ENCODE data around the gene CNTLN. TPM values are rescaled to one million over a fixed set of nuclear protein-coding genes. Genes with fewer than 3 reads are reported as not detected.

Gene CNTLN
- total and polyA plus RNA-seq, 2 donors = 2.9 to 6.4 TPM

GRCh38 chr9:17401858-17402257 lies 267.0 kb downstream of the CNTLN start:
- Histone ChIP-seq H3K36me3 (ENCODE audit: control insufficient read depth in 2 of 2, insufficient read depth in 2 of 2, low read length in 1 of 2) (no peaks in the 10 kb centered on the region), H3K4me1 (ENCODE audit: control insufficient read depth in 2 of 2, insufficient read depth in 2 of 2, low read length in 2 of 2) (no peaks in the 10 kb centered on the region), H3K9me3 (ENCODE audit: control insufficient read depth in 2 of 2, insufficient read depth in 1 of 2, low read length in 1 of 2) (no peaks in the 10 kb centered on the region), H3K4me3 (ENCODE audit: low read length in 2 of 2) (no peak overlapping the region), H3K27me3 (ENCODE audit: control insufficient read depth in 2 of 2, insufficient read depth in 1 of 2, low read length in 1 of 2) (no peaks in the 10 kb centered on the region), H3K27ac (ENCODE audit: low read depth in 1 of 2, low read length in 1 of 2) (no peak overlapping the region)
- 99% methylated on average over 2 of the region's 2 CpGs for WGBS
- no peak for DNase-seq (ENCODE audit: low read depth in 6 of 9, low spot score in 9 of 9)

- no peaks in the 10 kb centered on the region for H3K9me3 ChIP-seq (ENCODE audit: control insufficient read depth in 2 of 2, insufficient read depth in 1 of 2, low read length in 1 of 2)
Observed at GRCh38 chr9:17402309-17402708, 267.5 kb downstream of the CNTLN start.

GRCh38 chr9:17403539-17403938 lies 268.7 kb downstream of the CNTLN start:
- Histone ChIP-seq H3K27ac (ENCODE audit: low read depth in 1 of 2, low read length in 1 of 2) (no peak overlapping the region), H3K27me3 (ENCODE audit: control insufficient read depth in 2 of 2, insufficient read depth in 1 of 2, low read length in 1 of 2) (no peaks in the 10 kb centered on the region), H3K4me1 (ENCODE audit: control insufficient read depth in 2 of 2, insufficient read depth in 2 of 2, low read length in 2 of 2) (no peaks in the 10 kb centered on the region), H3K36me3 (ENCODE audit: control insufficient read depth in 2 of 2, insufficient read depth in 2 of 2, low read length in 1 of 2) (no peaks in the 10 kb centered on the region), H3K9me3 (ENCODE audit: control insufficient read depth in 2 of 2, insufficient read depth in 1 of 2, low read length in 1 of 2) (no peaks in the 10 kb centered on the region), H3K4me3 (ENCODE audit: low read length in 2 of 2) (no peak overlapping the region)
- no peak for DNase-seq (ENCODE audit: low read depth in 6 of 9, low spot score in 9 of 9)
- 97% methylated on average over 6 of the region's 6 CpGs for whole genome bisulfite sequencing

More at GRCh38 chr9:17402309-17402708, 267.5 kb downstream of the CNTLN start:
- no peaks in the 10 kb centered on the region for H3K36me3 ChIP-seq (ENCODE audit: control insufficient read depth in 2 of 2, insufficient read depth in 2 of 2, low read length in 1 of 2)
- no peaks in the 10 kb centered on the region for H3K27me3 ChIP-seq (ENCODE audit: control insufficient read depth in 2 of 2, insufficient read depth in 1 of 2, low read length in 1 of 2)
- over 99% methylated on average over 2 of the region's 2 CpGs for WGBS
- H3K4me3 ChIP-seq (ENCODE audit: low read length in 2 of 2) = no peak overlapping the region
- DNase-seq (ENCODE audit: low read depth in 6 of 9, low spot score in 9 of 9) = peak in 2 of 9 donors; percentile 4 to 18
- H3K27ac ChIP-seq (ENCODE audit: low read depth in 1 of 2, low read length in 1 of 2) = no peak overlapping the region
- no peaks in the 10 kb centered on the region for H3K4me1 ChIP-seq (ENCODE audit: control insufficient read depth in 2 of 2, insufficient read depth in 2 of 2, low read length in 2 of 2)

- Histone ChIP-seq H3K9me3 (ENCODE audit: control insufficient read depth in 2 of 2, insufficient read depth in 1 of 2, low read length in 1 of 2) (peaks cover 0 to 3% of the 10 kb centered on the region in 2 donors), H3K27ac (ENCODE audit: low read depth in 1 of 2, low read length in 1 of 2) (no peak overlapping the region), H3K36me3 (ENCODE audit: control insufficient read depth in 2 of 2, insufficient read depth in 2 of 2, low read length in 1 of 2) (no peaks in the 10 kb centered on the region), H3K4me1 (ENCODE audit: control insufficient read depth in 2 of 2, insufficient read depth in 2 of 2, low read length in 2 of 2) (no peaks in the 10 kb centered on the region), H3K4me3 (ENCODE audit: low read length in 2 of 2) (no peak overlapping the region), H3K27me3 (ENCODE audit: control insufficient read depth in 2 of 2, insufficient read depth in 1 of 2, low read length in 1 of 2) (no peaks in the 10 kb centered on the region)
- DNase-seq (ENCODE audit: low read depth in 6 of 9, low spot score in 9 of 9) = no peak
- 96% methylated on average over 3 of the region's 3 CpGs for WGBS
Observed at GRCh38 chr9:17414986-17415385, 280.1 kb downstream of the CNTLN start.

- no peak overlapping the region for H3K27ac ChIP-seq (ENCODE audit: low read depth in 1 of 2, low read length in 1 of 2)
- H3K36me3 ChIP-seq (ENCODE audit: control insufficient read depth in 2 of 2, insufficient read depth in 2 of 2, low read length in 1 of 2) = no peaks in the 10 kb centered on the region
- 98% methylated on average over 4 of the region's 4 CpGs for WGBS
- no peaks in the 10 kb centered on the region for H3K27me3 ChIP-seq (ENCODE audit: control insufficient read depth in 2 of 2, insufficient read depth in 1 of 2, low read length in 1 of 2)
- no peaks in the 10 kb centered on the region for H3K4me1 ChIP-seq (ENCODE audit: control insufficient read depth in 2 of 2, insufficient read depth in 2 of 2, low read length in 2 of 2)
- no peak for DNase-seq (ENCODE audit: low read depth in 6 of 9, low spot score in 9 of 9)
- H3K9me3 ChIP-seq (ENCODE audit: control insufficient read depth in 2 of 2, insufficient read depth in 1 of 2, low read length in 1 of 2) = no peaks in the 10 kb centered on the region
- H3K4me3 ChIP-seq (ENCODE audit: low read length in 2 of 2) = no peak overlapping the region
Observed at GRCh38 chr9:17422994-17423680, 288.3 kb downstream of the CNTLN start.

- DNase-seq (ENCODE audit: low read depth in 6 of 9, low spot score in 9 of 9) = no peak
- Histone ChIP-seq H3K27ac (ENCODE audit: low read depth in 1 of 2, low read length in 1 of 2) (no peak overlapping the region), H3K27me3 (ENCODE audit: control insufficient read depth in 2 of 2, insufficient read depth in 1 of 2, low read length in 1 of 2) (no peaks in the 10 kb centered on the region), H3K36me3 (ENCODE audit: control insufficient read depth in 2 of 2, insufficient read depth in 2 of 2, low read length in 1 of 2) (no peaks in the 10 kb centered on the region), H3K4me3 (ENCODE audit: low read length in 2 of 2) (no peak overlapping the region), H3K4me1 (ENCODE audit: control insufficient read depth in 2 of 2, insufficient read depth in 2 of 2, low read length in 2 of 2) (no peaks in the 10 kb centered on the region), H3K9me3 (ENCODE audit: control insufficient read depth in 2 of 2, insufficient read depth in 1 of 2, low read length in 1 of 2) (no peaks in the 10 kb centered on the region)
- over 99% methylated on average over 4 of the region's 4 CpGs for WGBS
Observed at GRCh38 chr9:17423681-17424011, 288.8 kb downstream of the CNTLN start.

GRCh38 chr9:17425384-17425783 lies 290.5 kb downstream of the CNTLN start:
- no peak for DNase-seq (ENCODE audit: low read depth in 6 of 9, low spot score in 9 of 9)
- H3K9me3 ChIP-seq (ENCODE audit: control insufficient read depth in 2 of 2, insufficient read depth in 1 of 2, low read length in 1 of 2) = no peaks in the 10 kb centered on the region
- no peaks in the 10 kb centered on the region for H3K36me3 ChIP-seq (ENCODE audit: control insufficient read depth in 2 of 2, insufficient read depth in 2 of 2, low read length in 1 of 2)
- H3K4me3 ChIP-seq (ENCODE audit: low read length in 2 of 2) = no peak overlapping the region
- WGBS = 99% methylated on average over 2 of the region's 2 CpGs
- no peaks in the 10 kb centered on the region for H3K27me3 ChIP-seq (ENCODE audit: control insufficient read depth in 2 of 2, insufficient read depth in 1 of 2, low read length in 1 of 2)
- H3K4me1 ChIP-seq (ENCODE audit: control insufficient read depth in 2 of 2, insufficient read depth in 2 of 2, low read length in 2 of 2) = no peaks in the 10 kb centered on the region
- H3K27ac ChIP-seq (ENCODE audit: low read depth in 1 of 2, low read length in 1 of 2) = no peak overlapping the region

- Histone ChIP-seq H3K27me3 (ENCODE audit: control insufficient read depth in 2 of 2, insufficient read depth in 1 of 2, low read length in 1 of 2) (no peaks in the 10 kb centered on the region), H3K27ac (ENCODE audit: low read depth in 1 of 2, low read length in 1 of 2) (no peak overlapping the region), H3K36me3 (ENCODE audit: control insufficient read depth in 2 of 2, insufficient read depth in 2 of 2, low read length in 1 of 2) (no peaks in the 10 kb centered on the region), H3K4me3 (ENCODE audit: low read length in 2 of 2) (no peak overlapping the region), H3K4me1 (ENCODE audit: control insufficient read depth in 2 of 2, insufficient read depth in 2 of 2, low read length in 2 of 2) (no peaks in the 10 kb centered on the region), H3K9me3 (ENCODE audit: control insufficient read depth in 2 of 2, insufficient read depth in 1 of 2, low read length in 1 of 2) (no peaks in the 10 kb centered on the region)
- 99% methylated on average over 6 of the region's 6 CpGs for WGBS
- DNase-seq (ENCODE audit: low read depth in 6 of 9, low spot score in 9 of 9) = no peak
Observed at GRCh38 chr9:17433526-17433925, 298.7 kb downstream of the CNTLN start.

- DNase-seq (ENCODE audit: low read depth in 6 of 9, low spot score in 9 of 9) = no peak
- 97% methylated on average over 7 of the region's 7 CpGs for WGBS
Observed at GRCh38 chr9:17436854-17437253, 302.0 kb downstream of the CNTLN start.

More at GRCh38 chr9:17436854-17437253, 302.0 kb downstream of the CNTLN start:
- Histone ChIP-seq H3K36me3 (ENCODE audit: control insufficient read depth in 2 of 2, insufficient read depth in 2 of 2, low read length in 1 of 2) (no peaks in the 10 kb centered on the region), H3K27ac (ENCODE audit: low read depth in 1 of 2, low read length in 1 of 2) (no peak overlapping the region), H3K9me3 (ENCODE audit: control insufficient read depth in 2 of 2, insufficient read depth in 1 of 2, low read length in 1 of 2) (no peaks in the 10 kb centered on the region), H3K4me3 (ENCODE audit: low read length in 2 of 2) (no peak overlapping the region), H3K27me3 (ENCODE audit: control insufficient read depth in 2 of 2, insufficient read depth in 1 of 2, low read length in 1 of 2) (no peaks in the 10 kb centered on the region), H3K4me1 (ENCODE audit: control insufficient read depth in 2 of 2, insufficient read depth in 2 of 2, low read length in 2 of 2) (no peaks in the 10 kb centered on the region)

Measured in thymus (tissue), 11 donors.